HS-5 (cell line): ENCODE results near the gene HOXD12.

Experiments used
- DNase-seq: peaks from one replicate; pipeline ENCODE4 v3.0.0-alpha.2; 2012; ENCODE audit warnings: low read depth

The HOXD12 gene

GRCh38 chr2:176130957-176131847 is 31.6 kb downstream of the HOXD12 start:
- no peak for DNase-seq

- DNase-seq, result no peak
These were observed 32.2 kb downstream of the HOXD12 start for GRCh38 chr2:176131848-176132158.

- no peak for DNase-seq
These were observed 32.9 kb downstream of the HOXD12 start for GRCh38 chr2:176132205-176133171.

GRCh38 chr2:176133389-176133788 is 33.8 kb downstream of the HOXD12 start:
- no peak for DNase-seq

- no peak for DNase-seq
These were observed 34.4 kb downstream of the HOXD12 start for GRCh38 chr2:176134035-176134434.

DNA sequence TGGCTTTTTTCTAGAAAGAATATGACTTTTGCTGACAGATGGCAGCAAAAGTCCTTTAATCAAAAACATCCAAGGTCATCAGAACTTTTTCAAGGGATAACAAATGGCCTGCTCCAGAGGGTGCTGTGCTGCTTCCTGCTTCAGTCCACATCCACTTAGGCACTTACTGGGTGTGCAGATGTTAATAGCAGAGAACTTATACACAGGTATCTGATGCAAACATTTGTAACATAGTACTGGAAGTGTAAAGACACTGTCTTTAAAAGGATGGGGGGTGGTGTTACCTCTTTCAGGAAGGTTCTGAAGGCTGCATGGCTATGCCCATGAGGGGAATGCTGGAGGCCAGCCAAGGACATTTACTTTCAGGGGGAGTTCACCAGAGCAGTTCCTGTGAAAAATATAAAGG is 35.4 kb downstream of the HOXD12 start:
- DNase-seq, result no peak

DNA sequence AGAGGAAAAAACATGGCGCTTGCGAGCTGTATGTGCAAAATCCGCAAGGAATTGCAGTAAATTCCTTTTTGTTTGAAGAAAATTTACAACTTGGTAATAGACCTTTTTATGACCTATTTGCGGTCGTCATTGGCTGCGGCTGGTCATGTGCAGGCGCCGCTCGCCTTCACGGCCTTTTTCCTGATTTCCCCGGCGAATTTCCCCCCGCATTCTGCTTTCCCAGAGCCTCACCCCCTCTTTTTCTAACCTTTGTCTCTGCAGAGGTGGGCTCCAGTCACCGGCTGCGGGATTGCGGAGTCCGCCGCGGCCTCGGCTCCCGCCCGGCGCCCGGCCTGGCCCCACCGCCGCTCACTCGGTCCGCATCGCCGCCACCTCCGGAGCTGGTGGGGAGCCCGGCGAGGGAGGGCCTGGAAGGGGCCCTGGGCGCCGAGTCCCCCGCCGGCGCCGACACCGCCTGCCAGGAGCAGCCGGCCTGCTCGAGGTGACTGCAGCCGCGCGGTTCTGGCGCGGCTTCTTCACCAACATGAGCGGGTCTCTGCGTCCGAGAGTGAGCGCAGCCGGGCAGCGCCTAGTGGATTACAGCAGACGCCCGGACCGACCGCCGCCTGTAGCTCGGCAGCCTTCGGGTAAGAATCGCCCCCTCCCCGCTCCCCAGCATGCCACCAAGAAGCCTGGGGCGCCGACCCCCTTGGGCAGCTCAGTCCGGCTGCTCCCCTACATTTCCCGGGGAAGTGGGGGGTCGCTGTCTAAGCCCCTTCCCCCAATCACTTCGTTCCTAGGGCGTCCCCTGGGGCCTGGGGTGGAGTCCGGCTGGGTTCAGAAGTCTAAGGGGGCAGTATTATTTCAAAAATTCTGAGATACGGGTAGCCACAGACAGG is 37.0 kb downstream of the HOXD12 start:
- no peak for DNase-seq

DNA sequence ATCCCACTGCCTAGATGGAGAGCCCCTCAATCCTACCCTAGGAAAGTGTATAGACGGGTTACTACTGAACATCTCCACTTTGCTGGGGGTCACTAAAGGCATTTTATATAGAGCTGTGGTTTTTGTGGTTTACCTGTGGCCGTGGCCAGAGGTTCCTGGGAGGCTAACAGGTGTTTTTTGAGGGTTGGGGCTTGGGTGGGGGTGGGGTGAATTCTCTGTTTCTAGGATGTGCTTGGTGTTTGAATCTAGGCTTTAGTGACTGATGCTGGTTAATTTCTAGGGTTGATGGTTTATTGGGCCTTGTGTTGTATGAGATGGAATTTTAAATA is 37.6 kb downstream of the HOXD12 start:
- no peak for DNase-seq

- DNase-seq, result no peak
These were observed 38.3 kb downstream of the HOXD12 start for GRCh38 chr2:176137906-176138305.

- DNase-seq, result no peak
These were observed 38.9 kb downstream of the HOXD12 start for GRCh38 chr2:176138526-176138922.

- no peak for DNase-seq
These were observed 39.5 kb downstream of the HOXD12 start for GRCh38 chr2:176138923-176139660.

- no peak for DNase-seq
These were observed 40.3 kb downstream of the HOXD12 start for GRCh38 chr2:176139661-176140512.

- no peak for DNase-seq
These were observed 41.1 kb downstream of the HOXD12 start for GRCh38 chr2:176140513-176141317.

GRCh38 chr2:176142281-176142680 is 42.7 kb downstream of the HOXD12 start:
- no peak for DNase-seq

- DNase-seq, result no peak
These were observed 45.7 kb downstream of the HOXD12 start for GRCh38 chr2:176145085-176145969.

DNA sequence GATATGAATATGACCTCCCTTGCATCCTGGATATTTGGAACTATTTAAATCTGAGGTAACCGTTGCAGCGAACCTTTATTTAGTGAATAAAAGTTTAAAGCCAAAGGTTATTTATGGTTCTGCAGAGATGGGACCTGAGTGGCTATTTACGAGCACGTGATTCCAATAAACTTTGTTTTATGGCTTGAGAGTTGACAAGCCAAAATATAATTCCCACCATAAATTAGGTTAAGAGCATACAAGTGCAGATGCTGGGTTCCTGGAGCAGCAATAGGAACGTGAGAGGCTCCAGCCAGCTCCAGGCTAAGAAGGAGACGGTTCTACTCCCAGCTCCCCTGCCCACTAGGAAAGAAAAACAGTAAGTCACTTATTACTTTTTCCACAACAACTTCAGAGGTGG is 46.5 kb downstream of the HOXD12 start:
- DNase-seq, result no peak

DNA sequence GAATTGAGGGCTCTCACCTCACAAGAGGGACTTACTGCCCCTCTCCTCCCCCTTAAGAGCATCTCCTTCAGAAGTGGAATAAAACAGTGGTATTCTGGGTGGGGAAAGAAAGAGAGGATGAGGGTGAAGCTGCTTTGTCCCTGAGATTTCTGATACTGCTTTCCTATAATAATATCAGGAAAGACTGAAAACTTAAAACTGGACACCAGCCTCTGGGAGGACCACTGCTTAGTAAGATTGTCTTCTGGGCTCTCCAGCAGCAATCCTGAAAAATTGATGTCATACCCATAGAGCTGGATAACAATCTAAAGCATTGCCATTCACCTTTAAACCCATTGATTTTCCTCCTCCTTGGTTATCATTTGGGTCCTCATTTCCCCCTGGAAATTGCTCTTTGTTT is 47.0 kb downstream of the HOXD12 start:
- DNase-seq, result no peak

DNA sequence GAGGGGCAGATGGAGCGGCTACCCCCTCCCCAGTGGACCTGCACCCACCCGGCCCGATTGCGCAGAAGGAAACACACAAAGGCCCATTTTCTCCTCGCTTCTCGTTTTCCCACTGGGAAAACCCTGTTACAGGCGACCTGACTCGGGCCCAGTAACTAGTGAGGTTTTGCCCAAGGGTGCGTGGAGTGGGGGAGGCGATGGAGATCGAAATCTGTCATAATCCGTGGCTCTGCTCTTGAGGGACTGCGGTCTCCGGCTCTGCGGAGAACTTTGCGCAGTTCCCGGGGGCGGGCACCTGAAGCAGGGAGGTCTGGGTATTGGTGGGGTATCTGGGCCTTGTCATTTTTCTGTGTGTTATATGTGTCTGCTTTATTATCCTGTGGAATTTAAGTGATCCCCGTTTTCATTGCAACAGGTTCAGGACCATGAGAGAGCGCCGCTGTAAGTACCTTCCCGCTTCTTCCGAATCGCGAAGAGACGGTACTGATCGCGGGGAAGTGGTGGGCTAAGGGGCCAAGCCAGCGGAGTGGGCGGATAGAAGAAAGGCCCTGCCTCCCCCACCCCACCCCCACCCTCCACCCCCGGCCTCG is 47.7 kb downstream of the HOXD12 start:
- no peak for DNase-seq
